Thymus (tissue), 11 donors: ENCODE measurements around the gene PGC. TPM values are rescaled to one million over a fixed set of nuclear protein-coding genes. Genes with fewer than 3 reads are reported as not detected.

Experiments
- DNase-seq, 9 donors: peaks; one replicate each; pipeline ENCODE4 v3.0.0-alpha.2; 2013; ENCODE audit warnings: low spot score in 9 of 9, low read depth in 6 of 9, missing footprints in 1 of 9
- H3K27ac ChIP-seq, 2 donors: one replicate each; pipeline ENCODE4 v1.5.1; 2013; ENCODE audit warnings: control low read depth in 1 of 2, low read depth in 1 of 2, low read length in 1 of 2, mild to moderate bottlenecking in 1 of 2, moderate library complexity in 1 of 2
- H3K27me3 ChIP-seq, 2 donors: one replicate each; pipeline ENCODE4 v1.5.1; 2013; ENCODE audit warnings: low read length in 1 of 2; ENCODE audit not compliant: control insufficient read depth in 2 of 2, insufficient read depth in 1 of 2
- H3K36me3 ChIP-seq, 2 donors: one replicate each; pipeline ENCODE4 v1.5.1; 2013; ENCODE audit warnings: low read length in 1 of 2, mild to moderate bottlenecking in 1 of 2, moderate library complexity in 1 of 2; ENCODE audit not compliant: control insufficient read depth in 2 of 2, insufficient read depth in 2 of 2
- H3K4me1 ChIP-seq, 2 donors: one replicate each; pipeline ENCODE4 v1.5.1; 2013; ENCODE audit warnings: low read length in 2 of 2; ENCODE audit not compliant: control insufficient read depth in 2 of 2, insufficient read depth in 2 of 2
- H3K4me3 ChIP-seq, 2 donors: one replicate each; pipeline ENCODE4 v1.5.1; 2013; ENCODE audit warnings: low read length in 2 of 2, control low read depth in 1 of 2, mild to moderate bottlenecking in 1 of 2
- H3K9me3 ChIP-seq, 2 donors: one replicate each; pipeline ENCODE4 v1.5.1; 2013; ENCODE audit warnings: low read length in 1 of 2, mild to moderate bottlenecking in 1 of 2; ENCODE audit not compliant: control insufficient read depth in 2 of 2, insufficient read depth in 1 of 2
- WGBS: extraction: QIAGEN DNeasy Blood & Tissue Kit; methylation state at CpG from one replicate; pipeline ENCODE4 v1.1.7; 2013; 5-methylcytosine and 5-hydroxymethylcytosine counted together
- polyA plus RNA-seq: library from polyadenylated mRNA; stranded (reverse); fragments of 200-250 nt; gene quantifications from one replicate; pipeline ENCODE4 v1.2.3, GENCODE V29; 2013
- total RNA-seq: library from RNA; stranded (reverse); fragments of 120-200 nt; gene quantifications from one replicate; pipeline ENCODE4 v1.2.4, GENCODE V29; 2013
- donor health status: healthy.

PGC gene
- total and polyA plus RNA-seq, 2 donors: 0.28 to 0.73 TPM

DNA sequence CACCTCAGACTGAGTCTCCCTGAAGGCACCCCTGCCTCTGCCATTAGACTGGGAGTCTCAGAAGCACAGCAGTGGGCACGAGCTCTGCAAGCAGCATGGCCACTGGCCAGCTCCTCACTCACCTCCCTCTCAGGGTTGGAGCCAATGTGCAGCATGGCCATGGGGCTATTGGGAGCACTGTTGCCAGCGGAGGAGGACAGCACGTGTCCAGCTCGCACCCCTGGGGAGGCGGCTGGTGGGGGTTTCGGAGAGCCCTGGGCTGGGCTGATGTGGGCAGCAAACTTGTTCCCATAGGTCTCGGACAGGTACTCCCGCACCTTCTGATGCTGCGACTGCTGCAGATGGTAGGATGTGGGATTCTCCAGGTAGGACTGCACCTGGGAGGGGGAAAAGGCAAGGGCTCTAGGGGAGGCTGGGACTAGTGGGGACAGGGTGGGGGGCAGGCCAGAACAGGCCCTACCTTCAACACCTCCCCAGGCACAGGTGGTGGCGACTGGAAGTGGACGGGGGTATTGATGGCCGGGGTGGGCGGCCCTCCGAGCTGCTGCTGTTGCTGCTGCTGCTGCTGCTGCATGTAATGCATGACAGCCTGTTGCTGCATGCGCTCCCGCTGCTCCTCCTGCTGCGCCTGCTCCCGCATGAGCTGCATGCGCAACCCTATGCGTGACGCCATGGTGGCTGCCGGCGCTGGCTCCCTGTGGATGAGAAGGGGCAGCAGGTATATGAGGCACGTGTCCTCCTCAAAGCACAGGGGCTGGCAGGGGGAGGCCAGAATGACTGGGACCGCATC lies 56.5 kb downstream of the PGC start:
- 98% methylated on average over 25 of the region's 25 CpGs for WGBS
- H3K9me3 ChIP-seq: no peaks in the 10 kb centered on the region
- H3K27ac ChIP-seq: no peak overlapping the region
- peaks cover 0 to 2% of the 10 kb centered on the region in 2 donors for H3K4me1 ChIP-seq
- no peak for DNase-seq
- H3K36me3 ChIP-seq: no peaks in the 10 kb centered on the region
- H3K4me3 ChIP-seq: no peak overlapping the region
- H3K27me3 ChIP-seq: peaks cover 0 to under 1% of the 10 kb centered on the region in 2 donors

DNA sequence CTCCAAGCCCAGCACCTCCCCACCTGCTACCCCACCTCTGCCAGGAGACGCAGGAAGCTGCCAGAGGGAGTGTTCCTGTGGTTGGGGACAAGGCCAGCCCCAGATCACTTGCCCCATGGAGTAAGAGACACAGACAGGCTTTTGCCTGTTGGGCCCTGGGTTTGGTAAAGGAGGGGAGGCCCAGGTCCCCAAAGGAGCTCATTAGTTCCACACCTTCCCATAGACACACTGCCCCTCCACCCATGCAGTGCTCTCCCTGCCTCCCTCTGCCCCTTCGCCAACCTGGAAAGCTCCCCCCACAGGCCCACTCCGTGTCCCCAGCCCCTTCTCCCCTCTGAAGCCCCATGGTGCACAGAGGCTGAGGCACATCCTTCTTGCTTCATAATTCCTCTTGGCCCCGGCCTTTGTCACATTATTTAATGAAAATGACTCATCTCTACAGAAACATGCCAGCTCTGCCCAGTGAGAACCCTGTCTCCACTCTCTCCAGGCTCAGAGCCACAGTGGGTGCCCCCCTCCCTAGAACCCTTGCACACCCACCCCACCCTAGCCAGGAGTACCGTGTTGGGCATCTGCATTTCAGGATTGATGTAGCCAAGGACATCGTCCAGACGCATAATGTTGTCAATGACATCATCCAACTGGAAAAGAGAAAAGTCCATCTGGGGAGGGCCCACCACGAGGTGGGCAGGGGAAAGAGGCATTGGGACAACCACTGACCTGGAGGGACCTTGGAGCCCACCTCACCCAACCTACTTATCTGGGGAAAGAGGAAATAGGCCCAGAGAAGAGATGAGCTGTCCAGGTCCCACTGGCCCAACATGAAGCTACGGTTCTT lies 57.8 kb downstream of the PGC start:
- Histone ChIP-seq H3K36me3 (no peaks in the 10 kb centered on the region), H3K4me3 (no peak overlapping the region), H3K4me1 (peaks cover 0 to 2% of the 10 kb centered on the region in 2 donors), H3K9me3 (no peaks in the 10 kb centered on the region), H3K27me3 (no peaks in the 10 kb centered on the region), H3K27ac (no peak overlapping the region)
- no peak for DNase-seq
- 88% methylated on average over 9 of the region's 9 CpGs for WGBS

DNA sequence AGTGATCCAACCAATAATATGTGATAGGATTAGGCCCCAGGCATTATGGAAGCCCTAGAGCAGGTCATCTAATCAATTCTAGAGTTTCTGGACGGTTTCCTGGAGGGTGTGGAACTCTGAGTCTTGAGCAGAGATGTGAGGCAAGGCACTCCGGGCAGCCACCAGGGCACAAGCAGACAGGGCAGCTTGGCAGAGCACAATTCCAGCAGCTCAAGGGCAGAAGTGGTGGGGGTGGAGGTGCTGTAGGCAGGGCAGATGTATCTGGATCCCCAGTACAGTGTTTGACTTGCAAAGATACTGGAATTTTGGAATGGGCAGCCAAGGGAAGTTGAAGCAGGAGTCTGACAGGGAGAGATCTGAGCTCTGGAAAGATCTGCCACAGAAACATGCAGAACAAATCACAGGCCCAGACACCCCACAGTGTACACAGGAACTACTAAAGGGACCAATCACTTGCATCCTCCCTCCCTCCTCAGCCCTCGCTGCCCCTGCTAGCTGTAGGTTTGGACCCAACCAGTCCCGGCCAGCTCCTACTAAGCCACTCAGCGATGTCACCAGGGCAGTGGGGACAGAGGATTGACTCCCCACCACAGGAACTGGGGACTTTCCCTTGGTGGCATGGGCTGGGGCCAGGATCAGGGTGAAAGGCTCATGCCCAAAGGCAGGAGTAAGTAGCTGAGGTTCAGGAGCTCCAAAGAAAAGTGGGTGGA lies 58.8 kb downstream of the PGC start:
- 97% methylated on average over 5 of the region's 5 CpGs for WGBS
- Histone ChIP-seq H3K27ac (no peak overlapping the region), H3K27me3 (peaks cover 0 to under 1% of the 10 kb centered on the region in 2 donors), H3K4me3 (no peak overlapping the region), H3K4me1 (peaks cover 2 to 10% of the 10 kb centered on the region in 2 donors), H3K9me3 (no peaks in the 10 kb centered on the region), H3K36me3 (no peaks in the 10 kb centered on the region)
- no peak for DNase-seq

DNA sequence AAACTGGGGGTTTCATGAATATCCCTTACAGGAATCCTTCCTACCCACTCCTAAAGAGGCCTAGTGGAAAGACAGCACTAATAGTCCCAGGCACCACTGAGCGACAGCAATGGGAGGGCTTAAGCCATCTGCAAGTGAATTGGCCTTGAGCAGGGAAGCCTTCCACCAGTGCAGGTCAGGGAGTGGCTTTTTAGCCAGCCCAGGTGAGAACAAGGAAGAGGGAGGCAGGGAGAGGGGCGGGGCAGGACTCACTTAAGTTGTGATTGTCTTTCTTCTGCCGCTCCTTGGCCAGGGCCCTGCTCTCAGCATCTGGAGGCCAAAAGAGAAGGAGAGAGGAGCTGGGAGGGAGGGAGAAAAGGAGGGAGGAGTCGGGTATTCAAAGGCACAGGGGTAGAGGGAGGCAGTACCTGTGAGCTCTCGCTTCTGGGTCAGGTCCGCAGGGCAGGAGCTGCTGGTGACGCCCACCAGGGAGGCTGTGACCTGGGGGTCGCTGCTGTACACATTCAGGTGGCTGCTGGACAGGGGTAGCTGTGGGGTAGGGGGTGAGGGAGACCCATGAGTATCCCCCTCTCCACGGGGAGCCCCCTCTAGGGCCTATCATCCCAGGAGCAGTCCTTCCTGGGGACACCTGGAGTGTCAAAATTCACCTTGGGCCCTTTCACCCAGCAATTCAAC lies 59.6 kb downstream of the PGC start:
- Histone ChIP-seq H3K9me3 (no peaks in the 10 kb centered on the region), H3K4me3 (no peak overlapping the region), H3K4me1 (peaks cover 2 to 17% of the 10 kb centered on the region in 2 donors), H3K36me3 (no peaks in the 10 kb centered on the region), H3K27ac (no peak overlapping the region), H3K27me3 (peaks cover 0 to 9% of the 10 kb centered on the region in 2 donors)
- WGBS: 86% methylated on average over 9 of the region's 9 CpGs
- no peak for DNase-seq

Other genes with a start within 250 kb of the PGC start
- gene FOXP4, start 201.0 kb downstream of the PGC start, total RNA-seq: 2.0 TPM
- 15.0 TPM for gene FOXP4, start 201.0 kb downstream of the PGC start, polyA plus RNA-seq
- 6.2 TPM for gene MDFI, start 108.9 kb downstream of the PGC start, total RNA-seq
- gene MDFI, start 108.9 kb downstream of the PGC start, polyA plus RNA-seq: 7.8 TPM
- gene TFEB, start 11.8 kb downstream of the PGC start, total RNA-seq: 6.1 TPM
- gene TFEB, start 11.8 kb downstream of the PGC start, polyA plus RNA-seq: 22.8 TPM
- gene FRS3, start 32.5 kb upstream of the PGC start, total RNA-seq: 1.7 TPM
- 5.0 TPM for gene FRS3, start 32.5 kb upstream of the PGC start, polyA plus RNA-seq
- 0.38 TPM for gene PRICKLE4, start 33.4 kb upstream of the PGC start, total RNA-seq
- 1.4 TPM for gene PRICKLE4, start 33.4 kb upstream of the PGC start, polyA plus RNA-seq
- gene TOMM6, start 40.3 kb upstream of the PGC start, total RNA-seq: 216 TPM
- gene TOMM6, start 40.3 kb upstream of the PGC start, polyA plus RNA-seq: 347 TPM
- 3.0 TPM for gene USP49, start 148.0 kb upstream of the PGC start, total RNA-seq
- gene USP49, start 148.0 kb upstream of the PGC start, polyA plus RNA-seq: 1.1 TPM
- gene MED20, start 173.7 kb upstream of the PGC start, total RNA-seq: 22.4 TPM
- 7.9 TPM for gene MED20, start 173.7 kb upstream of the PGC start, polyA plus RNA-seq
- 13.0 TPM for gene BYSL, start 174.1 kb upstream of the PGC start, total RNA-seq
- 7.8 TPM for gene BYSL, start 174.1 kb upstream of the PGC start, polyA plus RNA-seq
- gene CCND3, start 194.4 kb upstream of the PGC start, total RNA-seq: 131 TPM
- 277 TPM for gene CCND3, start 194.4 kb upstream of the PGC start, polyA plus RNA-seq